Measurements from ENCODE around the gene KAT5. TPM values are rescaled to one million over a fixed set of nuclear protein-coding genes. Genes with fewer than 3 reads are reported as not detected.

Gene KAT5
- total RNA-seq, 1 donor from 2014 or later, result 76.3 TPM

Other genes starting within 250 kb of the KAT5 start
- gene MALAT1, start 213.2 kb upstream of the KAT5 start, total RNA-seq, result 4,338 and 4,347 TPM in 2 replicates
- gene SCYL1, start 187.2 kb upstream of the KAT5 start, total RNA-seq, result 94.4 and 95.8 TPM in 2 replicates
- 85.3 and 86.4 TPM in 2 replicates for gene LTBP3, start 153.9 kb upstream of the KAT5 start, total RNA-seq
- 63.6 and 63.8 TPM in 2 replicates for gene ZNRD2, start 141.8 kb upstream of the KAT5 start, total RNA-seq
- gene FAM89B, start 139.7 kb upstream of the KAT5 start, total RNA-seq, result 31.5 and 32.0 TPM in 2 replicates
- 163 and 168 TPM in 2 replicates for gene EHBP1L1, start 136.2 kb upstream of the KAT5 start, total RNA-seq
- 0.78 and 2.0 TPM in 2 replicates for gene KCNK7, start 116.5 kb upstream of the KAT5 start, total RNA-seq
- 84.6 and 88.6 TPM in 2 replicates for gene MAP3K11, start 98.0 kb upstream of the KAT5 start, total RNA-seq
- gene PCNX3, start 96.5 kb upstream of the KAT5 start, total RNA-seq, result 40.1 and 43.6 TPM in 2 replicates
- gene SIPA1, start 74.2 kb upstream of the KAT5 start, total RNA-seq, result 128 and 135 TPM in 2 replicates
- 86.9 and 89.3 TPM in 2 replicates for gene RELA, start 49.3 kb upstream of the KAT5 start, total RNA-seq
- gene RNASEH2C, start 8.5 kb downstream of the KAT5 start, total RNA-seq, result 85.0 and 94.0 TPM in 2 replicates
- gene AP5B1, start 68.7 kb downstream of the KAT5 start, total RNA-seq, result 24.6 and 24.9 TPM in 2 replicates
- gene OVOL1, start 74.8 kb downstream of the KAT5 start, total RNA-seq, result 0.16 TPM in 2 replicates
- gene SNX32, start 121.7 kb downstream of the KAT5 start, total RNA-seq, result 0.64 and 0.96 TPM in 2 replicates
- 1,155 and 1,184 TPM in 2 replicates for gene CFL1, start 145.9 kb downstream of the KAT5 start, total RNA-seq
- gene MUS81, start 148.2 kb downstream of the KAT5 start, total RNA-seq, result 84.9 and 90.5 TPM in 2 replicates
- gene EFEMP2, start 160.5 kb downstream of the KAT5 start, total RNA-seq, result 8.8 and 9.2 TPM in 2 replicates
- 10.0 and 10.3 TPM in 2 replicates for gene CTSW, start 167.6 kb downstream of the KAT5 start, total RNA-seq
- 95.4 and 99.8 TPM in 2 replicates for gene FIBP, start 176.2 kb downstream of the KAT5 start, total RNA-seq
- 53.2 and 55.2 TPM in 2 replicates for gene CCDC85B, start 178.4 kb downstream of the KAT5 start, total RNA-seq
- 24.0 and 25.9 TPM in 2 replicates for gene FOSL1, start 188.1 kb downstream of the KAT5 start, total RNA-seq
- gene C11orf68, start 206.8 kb downstream of the KAT5 start, total RNA-seq, result 23.7 and 23.8 TPM in 2 replicates
- gene DRAP1, start 207.2 kb downstream of the KAT5 start, total RNA-seq, result 116 and 118 TPM in 2 replicates
- not detected in 2 replicates for gene TSGA10IP, start 233.2 kb downstream of the KAT5 start, total RNA-seq
- 81.7 and 98.5 TPM in 2 replicates for gene SART1, start 249.5 kb downstream of the KAT5 start, total RNA-seq

Data from activated T-helper 2 cell treated with anti-CD3 and anti-CD28 coated beads, Interferon-gamma antibody, Interleukin-2, Interleukin-4, amounts not matched to agents 10 μg/mL and 5 μg/mL and 100 μg/mL, durations not matched to agents 14 hours and 24 hours and 36 hours (primary cell).